ENCODE measurements around the gene CDK15.

Gene CDK15

DNA sequence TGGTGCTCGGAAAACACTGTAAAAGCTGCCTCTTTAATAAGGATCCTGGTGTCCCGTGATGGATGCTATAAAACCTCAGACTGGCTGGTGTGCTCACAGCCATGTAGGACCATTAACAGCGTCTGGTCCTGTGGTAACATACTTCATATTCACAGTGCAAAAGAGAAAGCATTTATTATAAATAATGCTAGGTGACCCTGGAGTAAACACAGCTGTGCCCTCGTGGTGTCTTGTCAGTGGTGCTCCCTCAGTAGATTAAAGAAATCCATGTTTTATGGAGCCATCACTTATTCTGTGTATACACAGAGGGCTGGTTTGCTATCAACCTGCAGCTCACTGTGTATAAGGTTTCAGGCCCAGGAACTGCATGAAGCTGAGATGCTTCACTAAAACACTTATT is 106.9 kb downstream of the CDK15 start:
- TF ChIP-seq, protein P1, sequence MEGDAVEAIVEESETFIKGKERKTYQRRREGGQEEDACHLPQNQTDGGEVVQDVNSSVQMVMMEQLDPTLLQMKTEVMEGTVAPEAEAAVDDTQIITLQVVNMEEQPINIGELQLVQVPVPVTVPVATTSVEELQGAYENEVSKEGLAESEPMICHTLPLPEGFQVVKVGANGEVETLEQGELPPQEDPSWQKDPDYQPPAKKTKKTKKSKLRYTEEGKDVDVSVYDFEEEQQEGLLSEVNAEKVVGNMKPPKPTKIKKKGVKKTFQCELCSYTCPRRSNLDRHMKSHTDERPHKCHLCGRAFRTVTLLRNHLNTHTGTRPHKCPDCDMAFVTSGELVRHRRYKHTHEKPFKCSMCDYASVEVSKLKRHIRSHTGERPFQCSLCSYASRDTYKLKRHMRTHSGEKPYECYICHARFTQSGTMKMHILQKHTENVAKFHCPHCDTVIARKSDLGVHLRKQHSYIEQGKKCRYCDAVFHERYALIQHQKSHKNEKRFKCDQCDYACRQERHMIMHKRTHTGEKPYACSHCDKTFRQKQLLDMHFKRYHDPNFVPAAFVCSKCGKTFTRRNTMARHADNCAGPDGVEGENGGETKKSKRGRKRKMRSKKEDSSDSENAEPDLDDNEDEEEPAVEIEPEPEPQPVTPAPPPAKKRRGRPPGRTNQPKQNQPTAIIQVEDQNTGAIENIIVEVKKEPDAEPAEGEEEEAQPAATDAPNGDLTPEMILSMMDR (IDR thresholded peaks at IDR 0.05; ENCODE audit: low read depth, low read length) = no peak
- Histone ChIP-seq H3K27ac (no peak overlapping the region), H3K27me3 (ENCODE audit: insufficient read depth, low read depth, severe bottlenecking) (no peaks in the 10 kb centered on the region), H3K4me3 (ENCODE audit: low read depth, low read length) (no peak overlapping the region), H3K9me3 (ENCODE audit: severe bottlenecking) (no peaks in the 10 kb centered on the region), H3K36me3 (no peaks in the 10 kb centered on the region)
- DNase-seq = no peak

DNA sequence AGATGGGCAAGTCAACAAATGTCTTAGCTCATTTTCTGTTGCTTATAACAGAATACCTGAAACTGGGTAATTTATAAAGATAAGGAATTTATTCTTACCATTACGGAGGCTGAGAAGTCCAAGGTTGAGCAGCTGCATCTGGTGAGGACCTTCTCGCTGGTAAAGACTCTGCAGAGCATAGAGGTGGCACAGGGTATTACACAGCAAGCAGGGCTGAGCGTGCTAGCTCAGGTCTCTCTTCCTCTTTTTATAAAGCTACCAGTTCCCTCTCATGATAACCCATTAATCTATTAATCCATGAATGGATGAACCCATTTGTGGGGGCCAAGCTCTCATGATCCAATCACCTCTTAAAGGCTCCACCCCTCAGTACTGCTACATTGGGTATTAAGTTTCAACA is 109.1 kb downstream of the CDK15 start:
- Histone ChIP-seq H3K36me3 (no peaks in the 10 kb centered on the region), H3K4me3 (ENCODE audit: low read depth, low read length) (no peak overlapping the region), H3K9me3 (ENCODE audit: severe bottlenecking) (no peaks in the 10 kb centered on the region), H3K27ac (no peak overlapping the region), H3K27me3 (ENCODE audit: insufficient read depth, low read depth, severe bottlenecking) (no peaks in the 10 kb centered on the region)
- TF ChIP-seq, protein P1 (IDR thresholded peaks at IDR 0.05; ENCODE audit: low read depth, low read length) = 0 out of 2 replicates have a peak, but pooled peaks have one; percentile 2
- no peak for DNase-seq

DNA sequence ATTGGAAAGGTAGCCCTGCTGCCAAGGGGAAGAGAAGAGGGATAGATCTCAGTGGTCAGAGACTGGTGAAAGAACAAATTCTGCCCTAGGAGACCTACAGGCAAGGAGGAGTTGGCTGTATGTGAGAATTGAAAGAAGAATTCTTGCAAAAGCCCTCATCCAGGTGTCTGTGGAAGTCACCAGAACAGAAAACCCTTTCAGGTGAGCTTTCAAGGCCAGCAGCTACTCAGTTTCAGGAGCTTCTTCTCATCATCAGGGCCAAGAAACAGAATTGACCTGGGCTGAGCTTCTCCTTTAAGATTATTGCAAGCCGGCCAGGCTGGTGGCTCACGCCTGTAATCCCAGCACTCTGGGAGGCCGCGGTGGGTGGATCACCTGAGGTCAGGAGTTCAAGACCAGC is 110.2 kb downstream of the CDK15 start:
- DNase-seq = no peak
- no peak overlapping the region for H3K4me3 ChIP-seq (ENCODE audit: low read depth, low read length)
- no peaks in the 10 kb centered on the region for H3K9me3 ChIP-seq (ENCODE audit: severe bottlenecking)
- H3K27me3 ChIP-seq (ENCODE audit: insufficient read depth, low read depth, severe bottlenecking) = no peaks in the 10 kb centered on the region
- H3K36me3 ChIP-seq = no peaks in the 10 kb centered on the region
- no peak overlapping the region for H3K27ac ChIP-seq
- TF ChIP-seq, protein P1 (IDR thresholded peaks at IDR 0.05; ENCODE audit: low read depth, low read length) = no peak

DNA sequence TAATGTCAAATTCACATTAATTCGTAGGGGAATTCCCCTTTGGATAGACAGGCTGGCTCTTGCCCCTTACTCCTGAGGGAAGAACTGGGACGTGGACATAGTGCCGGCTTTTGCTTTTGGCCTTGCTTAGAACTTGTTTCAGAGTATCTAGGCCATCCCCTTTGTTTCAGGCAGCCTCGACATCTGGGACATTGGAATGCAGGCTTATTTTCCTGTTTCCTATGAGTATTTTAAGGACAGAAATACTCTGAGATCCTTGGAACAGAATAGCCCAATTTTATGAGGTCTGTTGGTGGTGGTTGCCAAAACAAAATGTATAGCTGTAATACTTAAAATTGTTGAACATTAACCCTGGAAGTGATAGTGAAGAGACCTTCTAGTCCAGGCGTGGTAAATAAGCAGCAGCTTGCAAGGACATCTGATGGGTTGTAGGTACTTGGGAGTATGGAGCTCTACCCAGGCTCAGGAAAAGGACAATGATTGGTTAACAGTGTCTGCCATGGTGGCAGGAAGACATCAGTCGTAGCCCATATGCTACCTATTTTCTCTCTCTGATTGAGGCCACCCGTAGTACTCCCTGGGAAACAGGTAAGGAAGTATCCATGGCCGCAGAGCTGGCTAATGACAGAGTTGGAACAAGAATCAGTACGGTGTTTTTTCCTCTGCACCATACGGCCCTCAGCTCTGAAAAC is 112.4 kb downstream of the CDK15 start:
- Histone ChIP-seq H3K9me3 (ENCODE audit: severe bottlenecking) (no peaks in the 10 kb centered on the region), H3K27ac (no peak overlapping the region), H3K4me3 (ENCODE audit: low read depth, low read length) (no peak overlapping the region), H3K27me3 (ENCODE audit: insufficient read depth, low read depth, severe bottlenecking) (no peaks in the 10 kb centered on the region), H3K36me3 (no peaks in the 10 kb centered on the region)
- no peak for DNase-seq
- TF ChIP-seq, protein P1 (IDR thresholded peaks at IDR 0.05; ENCODE audit: low read depth, low read length) = no peak

DNA sequence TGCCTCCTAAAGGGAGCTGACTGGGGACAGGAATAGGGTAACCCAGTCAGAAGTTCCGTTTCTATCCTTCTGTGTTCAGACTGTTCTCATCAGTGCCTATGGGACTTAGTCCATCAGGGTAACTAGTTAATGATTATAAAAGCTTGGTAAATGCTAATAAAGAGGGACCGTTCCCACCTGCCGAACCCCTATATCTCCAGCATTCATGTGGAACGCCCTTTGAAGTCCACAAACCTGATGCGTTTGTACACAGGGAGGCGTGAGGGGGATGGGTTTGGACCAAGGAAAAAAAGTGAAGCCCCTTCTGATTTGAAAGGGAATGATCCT is 112.9 kb downstream of the CDK15 start:
- no peak for DNase-seq
- TF ChIP-seq, protein P1 (IDR thresholded peaks at IDR 0.05; ENCODE audit: low read depth, low read length) = no peak
- H3K9me3 ChIP-seq (ENCODE audit: severe bottlenecking) = no peaks in the 10 kb centered on the region
- no peak overlapping the region for H3K4me3 ChIP-seq (ENCODE audit: low read depth, low read length)
- H3K27ac ChIP-seq = no peak overlapping the region
- H3K36me3 ChIP-seq = no peaks in the 10 kb centered on the region
- no peaks in the 10 kb centered on the region for H3K27me3 ChIP-seq (ENCODE audit: insufficient read depth, low read depth, severe bottlenecking)

Data from WERI-Rb-1 (cell line).